HepG2 (cell line): ENCODE measurements around the gene CDK18. TPM values are rescaled to one million over a fixed set of nuclear protein-coding genes. Genes with fewer than 3 reads are reported as not detected.

Experiments used
- ATAC-seq: fragments of 200-7000 bp; cut with Tn5 transposase; 3 replicates; pipeline ENCODE4 v1.9.1; 2020; ENCODE audit warnings: mild to moderate bottlenecking, moderate library complexity
- BruUV-seq: library from RNA; stranded (reverse); fragments of 400-500 nt; replicated peaks from 2 replicates; lab custom pipeline; 2021; lab: Mats Ljungman, UMichigan
- CTCF ChIA-PET: fragments of 300-600 bp; formaldehyde crosslinking; extraction: SDS; loops from one replicate; lab custom pipeline; 2021; ENCODE audit warnings: low total read pairs, inconsistent platforms, low intra/inter-chr PET ratio; lab: Yijun Ruan, JAX
- POLR2A ChIA-PET: fragments of 350-600 bp; sonication (Branson Sonifier 250); formaldehyde crosslinking; loops from one replicate; lab custom pipeline; 2020; ENCODE audit warnings: antibody characterized with exemption, inconsistent platforms; lab: Yijun Ruan, JAX
- DNase-seq: peaks from one replicate; pipeline ENCODE4 v3.0.0-alpha.2; 2015; ENCODE audit warnings: low spot score
- FAIRE-seq: peaks from 3 replicates; lab custom pipeline; 2011; peaks lifted over from hg19 to GRCh38; lab: Jason Lieb, UNC
- H2AFZ ChIP-seq: one replicate; pipeline ENCODE4 v1.6.1; 2011; ENCODE audit warnings: low read length, inconsistent platforms
- H3K27ac ChIP-seq: fragments of 300-600 bp; 3 replicates; pipeline ENCODE4 v1.8.0; 2011; ENCODE audit warnings: mixed run types, mild to moderate bottlenecking, mixed read lengths, low read length, inconsistent platforms; ENCODE audit not compliant: insufficient read depth; ENCODE audit errors: extremely low read length
- H3K27me3 ChIP-seq, 2 experiments: fragments of 200-600 bp in 1 of 2; 2 replicates in 1 of 2; 3 replicates in 1 of 2; pipeline versions ENCODE4 v1.6.0 to v1.8.0; 2011; ENCODE audit warnings: low read length in 2 of 2, mild to moderate bottlenecking in 2 of 2, moderate library complexity in 2 of 2, inconsistent platforms in 1 of 2; ENCODE audit not compliant: insufficient read depth in 2 of 2, control insufficient read depth in 1 of 2
- H3K36me3 ChIP-seq, 2 experiments: fragments of 200-600 bp in 1 of 2; replicated peaks in 1 of 2; 2 replicates in 1 of 2; 3 replicates in 1 of 2; pipeline versions ENCODE4 v1.5.1 to v1.8.0; 2011; ENCODE audit warnings: low read length in 2 of 2, inconsistent platforms in 1 of 2; ENCODE audit not compliant: insufficient read depth in 2 of 2, control insufficient read depth in 1 of 2
- H3K4me1 ChIP-seq: 2 replicates; pipeline ENCODE4 v1.5.1; 2012; ENCODE audit warnings: low read length, inconsistent platforms; ENCODE audit not compliant: insufficient read depth
- H3K4me2 ChIP-seq: 2 replicates; pipeline ENCODE4 v1.6.0; 2011; ENCODE audit warnings: low read depth, low read length, inconsistent platforms
- H3K4me3 ChIP-seq, 3 experiments: fragments of 200-600 bp in 1 of 3; sonication (generic), shearing (Covaris generic) in 1 of 3; replicated peaks in 1 of 3; 2 replicates each; pipeline ENCODE4 v1.5.1; 2011 to 2016; ENCODE audit warnings: low read length in 3 of 3, inconsistent platforms in 2 of 3, low read depth in 2 of 3, mild to moderate bottlenecking in 2 of 3, control low read depth in 1 of 3, mixed read lengths in 1 of 3; ENCODE audit not compliant: insufficient read depth in 1 of 3
- H3K79me2 ChIP-seq: one replicate; pipeline ENCODE4 v1.6.1; 2011; ENCODE audit warnings: low read length, inconsistent platforms; ENCODE audit not compliant: insufficient read depth
- H3K9ac ChIP-seq: 2 replicates; pipeline ENCODE4 v1.6.0; 2011; ENCODE audit warnings: mild to moderate bottlenecking, low read depth, low read length, inconsistent platforms; ENCODE audit not compliant: insufficient read depth
- H3K9me3 ChIP-seq: 2 replicates; pipeline ENCODE4 v1.5.1; 2012; ENCODE audit warnings: mild to moderate bottlenecking, low read length
- H4K20me1 ChIP-seq: 2 replicates; pipeline ENCODE4 v1.6.0; 2011; ENCODE audit warnings: inconsistent platforms, mild to moderate bottlenecking, low read length, moderate library complexity; ENCODE audit not compliant: insufficient read depth
- ARID2 ChIP-seq: sonication (generic); formaldehyde crosslinking; IDR thresholded peaks from 2 replicates; pipeline ENCODE4 v1.8.1; 2022; ENCODE audit warnings: mild to moderate bottlenecking, missing genetic modification reagents, borderline replicate concordance
- ATF7-NPFF ChIP-seq: sonication (generic); formaldehyde crosslinking; IDR thresholded peaks from 2 replicates; pipeline ENCODE4 v1.8.1; 2023; ENCODE audit warnings: mild to moderate bottlenecking, low read depth, missing genetic modification reagents, moderate library complexity
- CREM ChIP-seq, 2 experiments: sonication (generic) in 1 of 2; formaldehyde crosslinking in 1 of 2; IDR thresholded peaks; 2 replicates each; pipeline versions ENCODE4 v1.4.0 to v1.6.1; 2016 to 2020; ENCODE audit warnings: antibody characterized with exemption in 1 of 2, mild to moderate bottlenecking in 1 of 2, missing genetic modification reagents in 1 of 2
- DMTF1 ChIP-seq: sonication (generic); formaldehyde crosslinking; IDR thresholded peaks from 2 replicates; pipeline ENCODE4 v1.4.0; 2020; ENCODE audit warnings: mild to moderate bottlenecking, missing genetic modification reagents
- KDM6A ChIP-seq: IDR thresholded peaks from 2 replicates; pipeline ENCODE4 v1.6.1; 2016; ENCODE audit warnings: low read depth
- MIER3 ChIP-seq: IDR thresholded peaks from 2 replicates; pipeline ENCODE4 v1.6.1; 2016; ENCODE audit warnings: missing compliant biosample characterization, borderline replicate concordance
- MYC ChIP-seq: sonication (generic); formaldehyde crosslinking; IDR thresholded peaks from 2 replicates; pipeline ENCODE4 v1.9.0; 2021; ENCODE audit warnings: missing genetic modification reagents, borderline replicate concordance
- NFYC ChIP-seq: IDR thresholded peaks from 2 replicates; pipeline ENCODE4 v1.6.1; 2016; ENCODE audit warnings: missing genetic modification reagents, missing compliant biosample characterization
- NRL ChIP-seq: sonication (generic); formaldehyde crosslinking; IDR thresholded peaks from 2 replicates; pipeline ENCODE4 v1.5.0; 2020; ENCODE audit warnings: missing genetic modification reagents, mild to moderate bottlenecking, moderate library complexity, borderline replicate concordance
- SRF ChIP-seq: IDR thresholded peaks from 2 replicates; pipeline ENCODE4 v1.6.1; 2011; ENCODE audit warnings: mild to moderate bottlenecking, low read depth, low read length, moderate library complexity
- ZBTB2 ChIP-seq: sonication (generic); formaldehyde crosslinking; IDR thresholded peaks from 2 replicates; pipeline ENCODE4 v1.8.0; 2022; ENCODE audit warnings: low read depth, missing genetic modification reagents
- ZFX ChIP-seq: sonication (generic); formaldehyde crosslinking; IDR thresholded peaks from 2 replicates; pipeline ENCODE4 v1.4.0; 2020; ENCODE audit warnings: mild to moderate bottlenecking, low read depth, missing genetic modification reagents, moderate library complexity
- ZNF326 ChIP-seq: sonication (generic); formaldehyde crosslinking; IDR thresholded peaks from 2 replicates; pipeline ENCODE4 v1.4.0; 2020; ENCODE audit warnings: missing genetic modification reagents, borderline replicate concordance
- ZNF383 ChIP-seq: sonication (generic); formaldehyde crosslinking; IDR thresholded peaks from 2 replicates; pipeline ENCODE4 v1.4.0; 2020; ENCODE audit warnings: missing genetic modification reagents, mild to moderate bottlenecking, borderline replicate concordance
- ZNF451 ChIP-seq: sonication (generic); formaldehyde crosslinking; IDR thresholded peaks from 2 replicates; pipeline ENCODE4 v1.5.0; 2020; ENCODE audit warnings: mild to moderate bottlenecking, missing genetic modification reagents
- ZSCAN12 ChIP-seq: sonication (generic); formaldehyde crosslinking; IDR thresholded peaks from 2 replicates; pipeline ENCODE4 v1.9.0; 2021; ENCODE audit warnings: mild to moderate bottlenecking, missing genetic modification reagents
- ZSCAN20 ChIP-seq: sonication (generic); formaldehyde crosslinking; IDR thresholded peaks from 2 replicates; pipeline ENCODE4 v1.4.0; 2020; ENCODE audit warnings: missing genetic modification reagents, mild to moderate bottlenecking, borderline replicate concordance
- WGBS: methylation state at CpG from one replicate; pipeline ENCODE4 v1.1.6; 2017; ENCODE audit warnings: low lambda C conversion rate; 5-methylcytosine and 5-hydroxymethylcytosine counted together
- in situ Hi-C: cut with HindIII; loops from 2 replicates; pipeline ENCODE4 v1.10.0; 2017; ENCODE audit warnings: low pct_unique_long_range_greater_than_20kb; ENCODE audit not compliant: extremely low pct_ligation_motif_present
- intact Hi-C: fragments of 100-400 bp; cut with micrococcal nuclease; formaldehyde crosslinking; loops from one replicate; pipeline ENCODE4 v1.10.0; 2022; ENCODE audit not compliant: unreplicated experiment
- polyA plus RNA-seq, 8 experiments: library from polyadenylated mRNA; depleted of rRNA in 3 of 8; stranded (reverse) in 7 of 8; unstranded in 1 of 8; fragments of >200 nt; fragmentation: Illumina TruSeq in 4 of 8; extraction: Trizol in 4 of 8; gene quantifications; 2 replicates each; pipeline versions ENCODE4 v1.2.1 to v1.2.3, GENCODE V29; 2011 to 2016; ENCODE audit warnings: low read depth in 4 of 8, missing spikeins in 1 of 8, mixed read lengths in 1 of 8; ENCODE audit not compliant: insufficient read depth in 1 of 8
- total RNA-seq, 5 experiments: library from RNA; depleted of rRNA; stranded (reverse); fragments of >200 nt; fragmentation: Illumina TruSeq; extraction: Trizol; gene quantifications; 2 replicates each; pipeline ENCODE4 v1.2.3, GENCODE V29; 2016; ENCODE audit warnings: low read depth in 1 of 5
- TF ChIP-seq, protein P1 (sequence below): IDR thresholded peaks from 2 replicates; pipeline ENCODE4 v1.6.1; 2016; ENCODE audit warnings: control low read depth
- TF ChIP-seq, protein P2 (sequence below): sonication (generic); formaldehyde crosslinking; IDR thresholded peaks from 2 replicates; pipeline ENCODE4 v1.8.1; 2023; ENCODE audit warnings: missing genetic modification reagents, inconsistent platforms, borderline replicate concordance

The CDK18 gene
- total and polyA plus RNA-seq, 2 of the 13 experiments (the other 11 are each of a cell fraction or from before 2014, with no cell fraction given), result 6.4 to 38.8 TPM

DNA sequence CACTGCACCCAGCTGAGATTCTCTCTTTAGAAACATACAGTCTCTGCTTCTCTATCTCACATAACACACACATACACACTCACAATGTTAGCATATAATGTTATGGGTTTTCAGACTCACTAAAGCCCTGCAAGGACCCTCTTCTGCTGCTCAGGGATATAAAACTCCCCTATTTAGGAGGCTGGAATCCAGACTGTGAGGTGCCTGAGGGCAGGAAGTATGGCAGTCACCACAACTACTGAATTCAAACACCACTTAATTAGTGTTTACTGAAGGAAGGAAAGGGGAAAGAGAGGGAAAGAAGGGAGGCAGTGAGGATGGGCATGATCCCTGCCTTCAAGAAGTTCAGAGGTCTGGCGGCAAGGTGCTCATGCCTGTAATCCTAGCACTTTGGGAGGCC, 7.8 kb upstream of the CDK18 start (continued):
- TF ChIP-seq, protein P1, sequence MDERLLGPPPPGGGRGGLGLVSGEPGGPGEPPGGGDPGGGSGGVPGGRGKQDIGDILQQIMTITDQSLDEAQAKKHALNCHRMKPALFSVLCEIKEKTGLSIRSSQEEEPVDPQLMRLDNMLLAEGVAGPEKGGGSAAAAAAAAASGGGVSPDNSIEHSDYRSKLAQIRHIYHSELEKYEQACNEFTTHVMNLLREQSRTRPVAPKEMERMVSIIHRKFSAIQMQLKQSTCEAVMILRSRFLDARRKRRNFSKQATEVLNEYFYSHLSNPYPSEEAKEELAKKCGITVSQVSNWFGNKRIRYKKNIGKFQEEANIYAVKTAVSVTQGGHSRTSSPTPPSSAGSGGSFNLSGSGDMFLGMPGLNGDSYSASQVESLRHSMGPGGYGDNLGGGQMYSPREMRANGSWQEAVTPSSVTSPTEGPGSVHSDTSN (CRISPR knock-in tag), result no peak
- TF ChIP-seq NFYC (CRISPR knock-in tag) (no peak), CREM (IDR thresholded peaks at IDR 0.05) (no peak), CREM (CRISPR knock-in tag; IDR thresholded peaks at IDR 0.05) (no peak), KDM6A (no peak)

GRCh38 chr1:205497351-205497750, 7.1 kb upstream of the CDK18 start:
- ATAC-seq, result no peak
- Histone ChIP-seq H3K9me3 (no peaks in the 10 kb centered on the region), H3K9ac (no peak overlapping the region), H3K4me2 (no peak overlapping the region), H2AFZ (no peak overlapping the region), H3K4me1 (peaks cover 92% of the 10 kb centered on the region)
- FAIRE-seq, result no peak
- CTCF ChIA-PET, result no interaction called here
- in situ Hi-C loops, result no loop called here
- TF ChIP-seq ZNF383, result no peak
- TF ChIP-seq ZNF326, result no peak
- TF ChIP-seq ZFX (CRISPR knock-in tag), result no peak
- TF ChIP-seq ZNF451 (CRISPR knock-in tag), result no peak
- TF ChIP-seq ZSCAN20, result no peak
- no peak for TF ChIP-seq MIER3 (CRISPR knock-in tag)
- TF ChIP-seq ZBTB2 (CRISPR knock-in tag), result no peak
- no peak for TF ChIP-seq NRL (CRISPR knock-in tag)
- no peak for TF ChIP-seq ZSCAN12 (CRISPR knock-in tag)
- no peak for TF ChIP-seq ARID2
- TF ChIP-seq DMTF1 (CRISPR knock-in tag), result no peak
- TF ChIP-seq, protein P2, sequence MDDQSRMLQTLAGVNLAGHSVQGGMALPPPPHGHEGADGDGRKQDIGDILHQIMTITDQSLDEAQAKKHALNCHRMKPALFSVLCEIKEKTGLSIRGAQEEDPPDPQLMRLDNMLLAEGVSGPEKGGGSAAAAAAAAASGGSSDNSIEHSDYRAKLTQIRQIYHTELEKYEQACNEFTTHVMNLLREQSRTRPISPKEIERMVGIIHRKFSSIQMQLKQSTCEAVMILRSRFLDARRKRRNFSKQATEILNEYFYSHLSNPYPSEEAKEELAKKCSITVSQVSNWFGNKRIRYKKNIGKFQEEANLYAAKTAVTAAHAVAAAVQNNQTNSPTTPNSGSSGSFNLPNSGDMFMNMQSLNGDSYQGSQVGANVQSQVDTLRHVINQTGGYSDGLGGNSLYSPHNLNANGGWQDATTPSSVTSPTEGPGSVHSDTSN (CRISPR knock-in tag), result no peak
- TF ChIP-seq SRF, result no peak
- no peak for TF ChIP-seq MYC (CRISPR knock-in tag)
- TF ChIP-seq ATF7-NPFF (CRISPR knock-in tag), result no peak
- TF ChIP-seq, all 625 proteins: peak for 0
- Histone ChIP-seq H3K27me3 (no peaks in the 10 kb centered on the region; a peak in 2 of 5 replicates), H3K79me2 (no peaks in the 10 kb centered on the region), H4K20me1 (no peaks in the 10 kb centered on the region), H3K36me3 (no peaks in the 10 kb centered on the region), H3K4me3 (no peak overlapping the region), H3K27ac (no peak overlapping the region)
- WGBS, result 73% methylated on average over 4 of the region's 7 CpGs
- no peak for DNase-seq
- no TSS peak for BruUV-seq
- intact Hi-C loops, result no loop called here
- POLR2A ChIA-PET, result no interaction called here
